ENCODE results near the gene ALPK1. TPM values are rescaled to one million over a fixed set of nuclear protein-coding genes. Genes with fewer than 3 reads are reported as not detected.

Gene ALPK1
- polyA plus RNA-seq, 1 of the 3 experiments (the other 2 are of a cell fraction) = 2.8 TPM

- Histone ChIP-seq H4K20me1 (ENCODE audit: insufficient read depth) (no peaks in the 10 kb centered on the region), H3F3A (replicated peaks; ENCODE audit: insufficient read depth) (no peaks in the 10 kb centered on the region), H3K4me1 (ENCODE audit: control insufficient read depth in 1 of 2, insufficient read depth in 2 of 2, low read depth in 1 of 2, low read length in 1 of 2) (peaks cover 0 to 6% of the 10 kb centered on the region in 2 experiments; a peak in 2 of 4 replicates), H3K9me3 (no peaks in the 10 kb centered on the region), H3K36me3 (replicated peaks in 1 of 2; ENCODE audit: control insufficient read depth in 1 of 2, insufficient read depth in 2 of 2, low read length in 1 of 2) (no peaks in the 10 kb centered on the region), H3K9me2 (no peaks in the 10 kb centered on the region), H3K4me2 (no peak overlapping the region), H3K9ac (no peak overlapping the region), H3K4me3 (ENCODE audit: low read depth in 2 of 2, low read length in 1 of 2) (no peak overlapping the region), H2AFZ (ENCODE audit: low read depth) (no peak overlapping the region), H3K79me2 (ENCODE audit: insufficient read depth) (no peaks in the 10 kb centered on the region), H3K27ac (ENCODE audit: low read depth in 2 of 2, low read length in 1 of 2) (no peak overlapping the region), H3K27me3 (ENCODE audit: insufficient read depth) (no peaks in the 10 kb centered on the region)
- CTCF ChIA-PET = no interaction called here
- TF ChIP-seq NFIC (IDR thresholded peaks at IDR 0.05; ENCODE audit: borderline replicate concordance) = no peak
- no peak for TF ChIP-seq MEF2A (IDR thresholded peaks at IDR 0.05; ENCODE audit: borderline replicate concordance, low read depth)
- no peak for TF ChIP-seq IRF3 (IDR thresholded peaks at IDR 0.05; ENCODE audit: low read depth, low read length)
- TF ChIP-seq YY1 (IDR thresholded peaks at IDR 0.05; ENCODE audit: low read depth) = no peak
- no peak for TF ChIP-seq ELF1 (IDR thresholded peaks at IDR 0.05)
- TF ChIP-seq JUND (IDR thresholded peaks at IDR 0.05) = no peak
- TF ChIP-seq FOSL2 (IDR thresholded peaks at IDR 0.05; ENCODE audit: borderline replicate concordance, low read depth) = no peak
- TF ChIP-seq USF2 (IDR thresholded peaks at IDR 0.05; ENCODE audit: borderline replicate concordance, low read depth, low read length) = no peak
- no peak for TF ChIP-seq NRF1 (IDR thresholded peaks at IDR 0.05; ENCODE audit: low read depth, low read length)
- TF ChIP-seq TCF12 (IDR thresholded peaks at IDR 0.05) = no peak
- DNase-seq = no peak
- POLR2A ChIA-PET = no interaction called here
Observed at GRCh38 chr4:112352736-112353135, 55.6 kb downstream of the ALPK1 start.

GRCh38 chr4:112355662-112356061, 58.5 kb downstream of the ALPK1 start:
- CTCF ChIA-PET = interaction anchor here (0.7 kb wide), 1 partner anchor 249 kb away, joined by 3 read pairs; no protein-coding TSS in a partner anchor
- no peaks in the 10 kb centered on the region for H4K20me1 ChIP-seq (ENCODE audit: insufficient read depth)
- H3K27me3 ChIP-seq (ENCODE audit: insufficient read depth) = no peaks in the 10 kb centered on the region
- no peaks in the 10 kb centered on the region for H3K9me3 ChIP-seq
- 93% methylated on average over 18 of the region's 20 CpGs for WGBS (ENCODE audit: low lambda C conversion rate)
- H3K4me3 ChIP-seq (ENCODE audit: low read depth in 2 of 2, low read length in 1 of 2) = no peak overlapping the region
- no peaks in the 10 kb centered on the region for H3K4me1 ChIP-seq (ENCODE audit: control insufficient read depth in 1 of 2, insufficient read depth in 2 of 2, low read depth in 1 of 2, low read length in 1 of 2)
- TF ChIP-seq EP300 (IDR thresholded peaks at IDR 0.05; ENCODE audit: borderline replicate concordance in 1 of 2, low read depth in 1 of 2, low read length in 1 of 2) (no peak), MEF2A (IDR thresholded peaks at IDR 0.05; ENCODE audit: borderline replicate concordance, low read depth) (no peak), YY1 (IDR thresholded peaks at IDR 0.05; ENCODE audit: low read depth) (no peak), IRF3 (IDR thresholded peaks at IDR 0.05; ENCODE audit: low read depth, low read length) (no peak), RAD21 (IDR thresholded peaks at IDR 0.05; ENCODE audit: low read length) (no peak), JUND (IDR thresholded peaks at IDR 0.05) (no peak), EZH2phosphoT487 (IDR thresholded peaks at IDR 0.05; ENCODE audit: borderline replicate concordance, low read depth) (no peak), RFX5 (IDR thresholded peaks at IDR 0.05; ENCODE audit: low read length) (no peak), CHD2 (IDR thresholded peaks at IDR 0.05; ENCODE audit: low read length, partially characterized antibody) (no peak), MXI1 (IDR thresholded peaks at IDR 0.05; ENCODE audit: low read depth, low read length) (no peak), TCF12 (IDR thresholded peaks at IDR 0.05) (no peak), SIN3A (IDR thresholded peaks at IDR 0.05; ENCODE audit: borderline replicate concordance, low read depth, low read length) (no peak), FOXJ3 (CRISPR knock-in tag; IDR thresholded peaks at IDR 0.05) (no peak), USF2 (IDR thresholded peaks at IDR 0.05; ENCODE audit: borderline replicate concordance, low read depth, low read length) (no peak), SMC3 (IDR thresholded peaks at IDR 0.05; ENCODE audit: low read depth, low read length) (no peak), REST (IDR thresholded peaks at IDR 0.05; ENCODE audit: low read depth, low read length) (no peak), POLR2AphosphoS5 (IDR thresholded peaks at IDR 0.05; ENCODE audit: low read depth, low read length) (no peak)
- no peaks in the 10 kb centered on the region for H3F3A ChIP-seq (replicated peaks; ENCODE audit: insufficient read depth)
- no peaks in the 10 kb centered on the region for H3K9me2 ChIP-seq
- H3K36me3 ChIP-seq (replicated peaks in 1 of 2; ENCODE audit: control insufficient read depth in 1 of 2, insufficient read depth in 2 of 2, low read length in 1 of 2) = no peaks in the 10 kb centered on the region
- no peak overlapping the region for H3K4me2 ChIP-seq
- no peak overlapping the region for H3K27ac ChIP-seq (ENCODE audit: low read depth in 2 of 2, low read length in 1 of 2)
- no peak overlapping the region for H2AFZ ChIP-seq (ENCODE audit: low read depth)
- POLR2A ChIA-PET = no interaction called here
- no peaks in the 10 kb centered on the region for H3K79me2 ChIP-seq (ENCODE audit: insufficient read depth)
- no peak overlapping the region for H3K9ac ChIP-seq
- DNase-seq = no peak
